GM19324 (cell line): ENCODE results near the gene EHMT2.
"Not testable (repeated sequence)": the region's sequence is repeated elsewhere in the genome, so short reads cannot be mapped to it uniquely, and the experiment has no call there.

Source experiments
- ATAC-seq: cut with Tn5 transposase; IDR thresholded peaks from one replicate; pipeline ENCODE4 v1.9.1; 2021; ENCODE audit warnings: mild to moderate bottlenecking, moderate library complexity; ENCODE audit not compliant: unreplicated experiment, low FRiP score

The EHMT2 gene

GRCh38 chr6:31897612-31898382, at the start of gene EHMT2:
EHMT2 (minus strand) TSS chr6:31897698; CDS start chr6:31897677, 21 bp downstream.
- peak; percentile 47 for ATAC-seq

- no peak for ATAC-seq
Observed at GRCh38 chr6:31947070-31947675, 49.7 kb upstream of the EHMT2 start.

- no peak for ATAC-seq
Observed at GRCh38 chr6:31946370-31946885, 48.9 kb upstream of the EHMT2 start.

GRCh38 chr6:31945507-31946369, 48.2 kb upstream of the EHMT2 start, which contains the start of gene CFB:
CFB (plus strand) TSS chr6:31946095; CDS start chr6:31946222, 127 bp downstream.
- no peak for ATAC-seq

GRCh38 chr6:31945154-31945506, 47.6 kb upstream of the EHMT2 start:
- ATAC-seq: no peak

GRCh38 chr6:31943742-31944141, 46.2 kb upstream of the EHMT2 start:
- no peak for ATAC-seq

- no peak for ATAC-seq
Observed at GRCh38 chr6:31940256-31940664, 42.8 kb upstream of the EHMT2 start.

GRCh38 chr6:31935823-31936222, 38.3 kb upstream of the EHMT2 start:
- ATAC-seq: no peak

- no peak for ATAC-seq
Observed at GRCh38 chr6:31935021-31935420, 37.5 kb upstream of the EHMT2 start.

- ATAC-seq: no peak
Observed at GRCh38 chr6:31933537-31933936, 36.0 kb upstream of the EHMT2 start.

GRCh38 chr6:31932137-31932536, 34.6 kb upstream of the EHMT2 start:
- ATAC-seq: not testable (repeated sequence)

- no peak for ATAC-seq
Observed at GRCh38 chr6:31930962-31931361, 33.5 kb upstream of the EHMT2 start.

- ATAC-seq: no peak
Observed at GRCh38 chr6:31928672-31928939, 31.1 kb upstream of the EHMT2 start.

GRCh38 chr6:31927863-31928671, 30.6 kb upstream of the EHMT2 start:
- no peak for ATAC-seq

GRCh38 chr6:31927242-31927862, 29.9 kb upstream of the EHMT2 start, which contains the start of gene C2:
C2 (plus strand) TSS chr6:31927717; CDS start chr6:31927753, 36 bp downstream.
- no peak for ATAC-seq

- ATAC-seq: no peak
Observed at GRCh38 chr6:31922942-31923341, 25.4 kb upstream of the EHMT2 start.

- ATAC-seq: no peak
Observed at GRCh38 chr6:31920811-31921210, 23.3 kb upstream of the EHMT2 start.

GRCh38 chr6:31919624-31920303, 22.3 kb upstream of the EHMT2 start:
- ATAC-seq: no peak

GRCh38 chr6:31918069-31918720, 20.7 kb upstream of the EHMT2 start:
- ATAC-seq: no peak
